Fibroblast of skin of left quadriceps (primary cell): ENCODE results near the gene SFT2D2.

Experiments
- DNase-seq, 2 experiments: peaks; one replicate each; pipeline ENCODE4 v3.0.0-alpha.2; 2013; ENCODE audit warnings: low read depth in 2 of 2

Gene SFT2D2

DNA sequence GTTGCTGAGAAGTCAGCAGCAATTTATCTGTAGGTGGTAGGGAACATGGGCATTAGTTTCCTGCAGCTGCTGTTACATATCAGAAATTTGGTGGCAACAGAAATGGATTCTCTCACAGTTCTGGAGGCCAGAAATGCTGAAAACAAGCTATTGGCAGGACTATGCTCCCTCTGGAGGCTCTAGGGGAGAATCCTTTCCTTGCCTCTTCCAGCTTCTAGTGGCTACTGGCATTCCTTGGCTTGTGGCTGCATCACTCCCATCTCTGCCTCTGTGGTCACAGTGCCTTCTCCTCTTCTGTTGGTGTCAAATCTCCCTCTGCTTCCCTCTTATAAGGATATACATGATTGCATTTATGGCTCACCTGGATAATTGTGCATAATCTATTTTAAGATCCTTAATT lies 2.5 kb upstream of the SFT2D2 start:
- DNase-seq, result no peak

DNA sequence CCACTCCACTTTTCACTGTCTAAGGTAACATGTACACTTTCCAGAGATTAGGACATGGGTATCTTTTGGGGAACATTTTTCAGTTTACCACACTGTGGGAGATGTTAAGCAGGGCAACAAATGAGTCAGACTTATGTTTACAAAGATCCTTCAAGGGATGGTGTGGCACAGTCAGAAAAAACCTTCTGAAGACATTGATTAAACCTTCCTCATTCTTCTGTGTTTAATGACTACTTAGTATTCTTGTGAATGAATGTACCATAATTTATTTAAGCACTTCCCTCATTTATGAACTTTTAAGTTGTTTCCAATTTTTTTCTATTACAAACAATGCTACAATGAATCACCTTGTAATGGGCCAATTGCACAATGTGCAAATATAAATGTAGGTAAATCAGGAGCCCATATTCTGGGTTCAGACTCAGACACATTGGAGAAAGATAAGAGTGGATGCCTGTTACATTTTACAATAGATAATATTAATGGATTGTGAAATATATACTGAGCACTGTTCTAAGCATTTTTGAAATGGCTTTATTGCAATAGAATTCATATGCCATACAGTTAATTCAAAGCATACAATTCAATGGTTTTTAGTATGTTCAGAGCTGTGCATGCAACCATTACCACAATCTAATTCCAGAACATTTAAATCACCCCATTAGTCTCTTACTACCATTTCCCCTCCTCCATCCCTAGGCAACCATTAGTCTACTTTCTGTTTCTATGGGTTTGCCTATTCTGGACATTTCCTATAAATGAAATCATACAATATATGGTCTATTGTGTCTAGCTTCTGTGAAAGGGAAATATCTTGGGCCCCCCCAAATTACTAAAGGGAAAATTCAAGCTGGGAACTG lies 1.9 kb upstream of the SFT2D2 start:
- DNase-seq, result peak; percentile 68 to 70

GRCh38 chr1:168224991-168225390 lies 813 bp upstream of the SFT2D2 start:
- DNase-seq, result no peak

DNA sequence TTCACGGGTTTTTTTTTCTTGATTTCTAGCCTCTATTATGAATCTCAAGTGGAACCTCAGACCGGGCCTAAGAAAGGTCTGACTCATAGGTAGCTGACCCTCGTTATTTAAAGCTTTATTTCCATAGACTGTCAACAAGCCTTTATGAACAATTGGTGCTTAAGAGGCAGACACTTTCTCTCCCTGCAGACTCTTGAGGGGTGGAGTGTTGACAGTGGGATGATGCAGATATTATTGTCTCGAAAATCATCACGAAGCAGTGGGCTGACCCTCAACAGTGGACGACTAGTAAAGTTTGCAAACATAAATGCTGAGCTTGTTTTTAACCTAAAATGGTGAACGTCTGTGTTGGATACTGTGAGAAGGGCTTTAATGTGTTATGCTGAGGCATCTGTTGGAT lies 1.8 kb downstream of the SFT2D2 start:
- no peak for DNase-seq

DNA sequence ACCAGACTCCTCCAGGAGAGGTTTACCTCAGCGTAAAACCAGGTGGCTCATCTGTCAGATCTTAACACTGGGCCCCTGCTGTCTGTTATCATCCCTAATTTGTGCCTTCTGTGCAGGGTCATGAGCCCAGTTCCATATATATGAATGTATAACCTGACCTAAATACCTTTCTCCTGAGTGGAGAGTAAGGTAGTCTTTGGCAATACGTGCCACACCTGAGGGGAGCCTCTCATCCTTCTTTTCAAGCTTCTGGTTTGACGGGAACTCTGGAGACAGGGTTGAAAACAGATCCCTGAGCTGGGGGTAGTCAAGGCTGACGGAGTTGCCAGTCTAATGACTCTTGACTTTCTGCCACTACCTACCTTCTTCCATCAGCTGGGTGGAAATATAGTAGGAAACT lies 4.1 kb downstream of the SFT2D2 start:
- no peak for DNase-seq

DNA sequence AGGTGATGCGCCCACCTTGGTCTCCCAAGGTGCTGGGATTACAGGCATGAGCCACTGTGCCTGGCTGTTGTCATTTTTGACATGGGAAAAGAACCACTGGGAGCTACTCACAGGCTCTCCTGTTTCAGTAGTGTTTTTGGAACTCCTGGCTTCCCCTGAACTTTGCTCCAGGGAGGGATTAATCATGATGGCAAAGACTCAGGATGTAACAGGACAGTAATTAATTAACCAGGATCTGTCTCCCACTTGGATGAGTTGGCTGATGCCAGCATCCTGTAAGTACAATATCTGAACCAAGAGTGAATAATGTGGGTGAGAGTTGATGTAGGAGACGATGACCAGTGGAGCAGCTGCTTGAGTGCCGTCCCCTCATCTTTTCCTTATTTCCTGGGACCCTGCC lies 4.9 kb downstream of the SFT2D2 start:
- DNase-seq, result no peak

- DNase-seq, result no peak
Measured at GRCh38 chr1:168234846-168235547, 9.2 kb downstream of the SFT2D2 start.

DNA sequence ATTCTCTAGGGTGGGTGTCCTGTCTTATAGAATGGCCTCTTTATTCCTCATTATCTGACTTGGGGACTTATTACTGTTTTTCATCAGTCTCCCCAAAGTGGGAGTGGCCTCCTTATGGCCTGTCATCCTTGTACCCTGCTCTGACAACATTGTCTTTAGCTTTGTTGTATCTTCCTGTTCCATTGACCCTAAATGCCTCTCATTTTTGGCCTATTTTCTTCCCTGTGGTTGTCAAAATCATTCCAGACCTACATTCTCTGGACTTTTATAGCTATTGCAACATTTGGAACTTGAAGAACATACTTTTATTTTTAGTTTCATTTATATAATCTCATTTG lies 9.7 kb downstream of the SFT2D2 start:
- no peak for DNase-seq

GRCh38 chr1:168235937-168236336 lies 10.1 kb downstream of the SFT2D2 start:
- DNase-seq, result no peak

DNA sequence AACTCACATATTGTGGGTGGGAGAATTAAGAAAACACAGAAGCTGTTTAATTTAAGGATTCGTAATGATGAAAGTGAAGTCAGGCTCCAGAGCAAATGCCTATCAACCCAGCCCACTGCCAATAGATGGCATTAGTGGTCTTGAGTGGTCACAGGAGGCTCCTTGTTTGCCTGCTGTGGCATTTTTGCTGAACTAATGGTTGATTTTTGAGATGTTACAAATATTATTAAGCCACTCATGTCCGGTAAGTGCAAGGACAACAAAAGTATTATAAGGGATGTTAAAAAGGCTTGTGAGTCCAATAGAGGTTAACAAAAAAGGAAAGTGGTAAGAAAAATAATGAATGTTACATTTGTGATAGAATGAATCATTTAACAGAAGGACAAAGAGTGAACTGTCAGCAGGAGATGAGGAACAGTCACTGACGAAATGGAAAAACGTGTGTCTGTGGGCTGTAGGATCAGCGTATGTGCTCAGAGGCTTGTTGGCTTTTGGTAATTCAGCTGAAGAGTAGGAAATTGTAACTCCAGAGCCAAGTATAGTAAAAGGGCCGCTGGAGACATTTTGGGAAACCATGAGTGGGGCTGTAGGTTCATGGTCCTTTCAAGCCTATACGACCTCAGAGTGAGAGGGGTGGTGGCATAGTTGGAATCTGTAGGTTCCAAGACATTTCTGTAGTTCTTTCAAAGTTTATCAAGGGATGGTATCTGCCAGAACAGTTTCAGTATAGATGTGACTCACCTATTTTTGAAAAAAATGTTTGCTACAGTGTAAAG lies 11.2 kb downstream of the SFT2D2 start:
- DNase-seq, result no peak

GRCh38 chr1:168243198-168243597 lies 17.4 kb downstream of the SFT2D2 start:
- DNase-seq, result no peak

- DNase-seq, result no peak
Measured at GRCh38 chr1:168243636-168244212, 17.9 kb downstream of the SFT2D2 start.

- DNase-seq, result no peak
Measured at GRCh38 chr1:168245042-168245441, 19.2 kb downstream of the SFT2D2 start.

- no peak for DNase-seq
Measured at GRCh38 chr1:168246506-168246905, 20.7 kb downstream of the SFT2D2 start.

GRCh38 chr1:168252204-168252733 lies 26.5 kb downstream of the SFT2D2 start:
- no peak for DNase-seq

DNA sequence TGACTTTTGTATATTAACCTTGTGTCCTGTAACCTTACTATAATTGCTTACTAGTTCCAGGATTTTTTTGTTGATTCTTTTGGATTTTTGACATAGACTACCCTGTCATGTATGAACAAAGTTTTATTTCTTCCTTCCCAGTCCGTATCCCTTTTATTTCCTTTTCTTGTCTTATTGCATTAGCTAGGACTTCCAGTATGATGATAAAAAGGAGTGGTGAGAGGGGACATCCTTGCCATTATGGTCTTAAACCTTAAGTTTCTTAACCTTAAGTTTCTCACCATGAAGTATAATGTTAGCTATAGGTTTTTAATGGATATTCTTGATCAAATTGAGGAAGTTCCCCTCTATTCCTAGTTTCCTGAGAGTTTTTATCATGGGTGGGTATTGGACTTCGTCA lies 30.4 kb downstream of the SFT2D2 start:
- DNase-seq, result no peak

DNA sequence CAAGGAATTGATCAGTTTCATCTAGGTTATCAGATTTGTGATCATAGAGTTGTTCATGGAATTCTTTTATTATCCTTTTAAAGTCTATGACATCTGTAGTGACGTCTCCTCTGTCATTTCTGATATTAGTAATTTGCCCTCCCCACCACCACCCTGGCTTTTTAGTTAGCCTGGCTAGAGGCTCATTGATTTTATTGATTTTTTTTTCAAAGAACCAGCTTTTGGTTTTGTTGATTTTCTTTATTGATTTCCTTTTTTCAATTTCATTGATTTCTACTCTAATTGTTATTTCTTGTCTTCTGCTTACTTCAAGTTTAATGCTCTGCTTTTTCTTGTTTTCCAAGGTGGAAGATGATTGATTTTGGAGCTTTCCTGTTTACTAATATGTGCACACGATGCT lies 31.6 kb downstream of the SFT2D2 start:
- no peak for DNase-seq

DNA sequence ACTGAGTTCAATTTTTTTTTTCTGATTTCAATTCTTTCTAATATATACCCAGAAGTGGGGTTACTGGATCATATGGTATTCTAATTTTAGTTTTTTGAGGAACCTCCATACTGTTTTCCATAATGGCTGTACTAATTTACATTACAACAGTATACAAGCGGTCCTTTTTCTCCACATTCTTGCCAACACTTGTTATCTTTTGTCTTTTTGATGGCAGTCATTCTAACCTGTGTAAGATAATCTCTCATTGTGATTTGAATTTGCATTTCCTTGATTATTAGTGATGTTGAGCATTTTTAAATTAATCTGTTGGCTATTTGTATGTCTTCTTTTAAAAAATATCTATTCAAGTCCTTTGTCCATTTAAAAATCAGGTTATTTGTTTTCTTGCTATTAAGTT lies 33.8 kb downstream of the SFT2D2 start:
- DNase-seq, result no peak

DNA sequence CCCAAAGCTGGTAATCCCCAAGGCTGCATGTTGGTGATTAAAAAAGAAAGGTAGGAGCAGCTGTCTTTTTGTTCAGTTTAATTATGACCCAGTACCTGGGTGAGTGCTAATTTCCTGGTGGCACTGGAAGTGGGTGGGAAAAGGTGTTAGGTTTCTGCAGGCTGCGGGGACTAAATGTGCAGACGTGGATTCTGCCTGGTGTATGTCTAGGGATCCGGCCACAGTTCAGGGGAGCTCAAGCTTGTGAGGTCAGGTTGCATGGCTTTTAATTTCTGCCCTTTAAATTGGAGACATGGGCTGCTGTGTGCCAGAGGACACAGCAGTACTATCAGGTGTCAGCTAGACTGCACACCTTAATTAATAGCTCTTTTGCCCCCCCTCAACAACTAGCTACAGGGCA lies 34.6 kb downstream of the SFT2D2 start:
- no peak for DNase-seq

DNA sequence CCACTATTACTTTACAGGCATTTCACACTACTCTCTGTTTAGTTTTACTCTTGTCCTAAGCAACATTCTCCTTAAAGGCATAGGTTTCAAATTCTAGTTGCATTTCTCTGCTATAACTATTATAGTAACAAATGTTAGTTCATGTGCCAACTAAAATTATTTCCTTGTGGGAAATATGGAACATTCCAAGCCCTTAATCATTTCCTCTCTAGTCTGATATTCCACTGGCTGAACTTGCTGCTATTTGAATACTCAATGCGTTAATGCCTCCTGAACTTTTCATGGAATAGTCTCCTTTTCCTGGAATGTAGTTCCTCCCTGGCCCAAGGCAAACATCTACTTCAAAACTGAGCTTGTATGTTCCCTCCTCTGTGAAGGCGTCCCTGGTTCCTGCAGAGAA lies 35.6 kb downstream of the SFT2D2 start:
- peak; percentile 67 to 71 for DNase-seq

DNA sequence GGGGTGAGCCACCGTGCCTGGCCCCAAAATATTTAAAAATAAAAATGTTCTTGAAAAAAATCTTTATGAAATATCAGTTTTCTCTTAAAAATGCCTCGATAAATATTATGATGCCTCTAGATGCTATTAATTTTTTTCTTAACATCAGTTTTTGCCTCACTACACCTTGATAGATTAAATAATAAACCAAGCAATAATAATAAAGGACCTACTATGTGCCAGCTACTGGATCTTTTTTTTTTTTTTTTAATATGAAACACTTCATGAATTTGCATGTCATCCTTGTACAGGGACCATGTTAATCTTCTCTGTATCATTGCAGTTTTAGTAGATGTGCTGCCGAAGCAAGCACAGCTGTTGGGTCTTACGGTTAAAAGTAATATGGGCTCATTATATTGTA lies 37.3 kb downstream of the SFT2D2 start:
- no peak for DNase-seq

DNA sequence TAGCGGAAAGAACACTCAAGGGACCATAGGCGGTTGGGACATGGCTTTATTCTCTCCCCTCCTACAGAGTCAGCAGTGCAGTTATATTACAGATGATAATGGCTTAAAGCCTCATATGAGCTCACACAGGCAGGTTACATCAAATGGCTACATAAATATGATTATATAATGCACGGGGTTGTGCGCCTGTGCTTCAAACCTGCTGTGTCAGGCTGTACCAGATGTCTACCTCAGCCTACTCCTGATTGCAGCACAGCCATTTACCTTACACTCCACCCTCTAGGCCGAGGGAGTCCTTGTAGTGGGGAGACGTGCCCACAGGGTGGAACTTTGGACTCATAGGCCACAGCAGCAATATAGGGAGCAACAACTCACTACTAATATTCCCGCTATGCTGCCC lies 38.5 kb downstream of the SFT2D2 start:
- no peak for DNase-seq
